Muscle layer of colon (tissue), 2 donors: ENCODE results near the gene TMEM185B.
"Not testable (repeated sequence)": the region's sequence is repeated elsewhere in the genome, so short reads cannot be mapped to it uniquely, and the experiment has no call there.

Experiments used
- H3K27ac ChIP-seq: one replicate; pipeline ENCODE4 v1.7.0; 2013; ENCODE audit warnings: low read depth, mild to moderate bottlenecking, low read length, moderate library complexity
- H3K27me3 ChIP-seq, 2 donors: one replicate each; pipeline ENCODE4 v1.7.0; 2013; ENCODE audit warnings: low read length in 2 of 2, mild to moderate bottlenecking in 2 of 2; ENCODE audit not compliant: insufficient read depth in 2 of 2, control insufficient read depth in 1 of 2
- H3K36me3 ChIP-seq: one replicate; pipeline ENCODE4 v1.7.0; 2013; ENCODE audit warnings: mild to moderate bottlenecking, low read length; ENCODE audit not compliant: insufficient read depth
- H3K4me1 ChIP-seq: one replicate; pipeline ENCODE4 v1.7.0; 2013; ENCODE audit warnings: mild to moderate bottlenecking, low read length; ENCODE audit not compliant: insufficient read depth
- H3K4me3 ChIP-seq, 2 donors: one replicate each; pipeline ENCODE4 v1.7.0; 2013; ENCODE audit warnings: low read length in 2 of 2, low read depth in 1 of 2, mild to moderate bottlenecking in 1 of 2, moderate library complexity in 1 of 2
- H3K9ac ChIP-seq: one replicate; pipeline ENCODE4 v1.7.0; 2013; ENCODE audit warnings: low read length
- H3K9me3 ChIP-seq: one replicate; pipeline ENCODE4 v1.7.0; 2013; ENCODE audit warnings: mild to moderate bottlenecking, low read length
- donor health status: abdominal sarcoma.
- donor health status: Adenocarcinoma of cecum.

Gene TMEM185B

GRCh38 chr2:120238728-120239487 is 15.7 kb upstream of the TMEM185B start:
- Histone ChIP-seq H3K27me3 (no peaks in the 10 kb centered on the region), H3K9me3 (no peaks in the 10 kb centered on the region), H3K4me3 (no peak overlapping the region), H3K27ac (no peak overlapping the region), H3K36me3 (no peaks in the 10 kb centered on the region), H3K9ac (no peak overlapping the region), H3K4me1 (no peaks in the 10 kb centered on the region)

- H3K4me3 ChIP-seq: no peak overlapping the region
- no peak overlapping the region for H3K27ac ChIP-seq
- H3K36me3 ChIP-seq: no peaks in the 10 kb centered on the region
- no peaks in the 10 kb centered on the region for H3K9me3 ChIP-seq
- no peaks in the 10 kb centered on the region for H3K27me3 ChIP-seq
- H3K4me1 ChIP-seq: peaks cover 5% of the 10 kb centered on the region
- no peak overlapping the region for H3K9ac ChIP-seq
Measured at GRCh38 chr2:120237491-120237902, 14.3 kb upstream of the TMEM185B start.

GRCh38 chr2:120236791-120237190 is 13.6 kb upstream of the TMEM185B start:
- no peak overlapping the region for H3K9ac ChIP-seq
- H3K9me3 ChIP-seq: no peaks in the 10 kb centered on the region

GRCh38 chr2:120236316-120236715 is 13.1 kb upstream of the TMEM185B start:
- Histone ChIP-seq H3K27ac (no peak overlapping the region), H3K27me3 (no peaks in the 10 kb centered on the region)

More at GRCh38 chr2:120236791-120237190, 13.6 kb upstream of the TMEM185B start:
- Histone ChIP-seq H3K27ac (no peak overlapping the region), H3K27me3 (no peaks in the 10 kb centered on the region), H3K4me3 (no peak overlapping the region), H3K36me3 (no peaks in the 10 kb centered on the region), H3K4me1 (peaks cover 9% of the 10 kb centered on the region)

GRCh38 chr2:120235681-120236080 is 12.5 kb upstream of the TMEM185B start:
- Histone ChIP-seq H3K27me3 (no peaks in the 10 kb centered on the region), H3K4me1 (peaks cover 15% of the 10 kb centered on the region), H3K27ac (no peak overlapping the region), H3K4me3 (no peak overlapping the region), H3K9me3 (no peaks in the 10 kb centered on the region), H3K36me3 (no peaks in the 10 kb centered on the region), H3K9ac (no peak overlapping the region)

More at GRCh38 chr2:120236316-120236715, 13.1 kb upstream of the TMEM185B start:
- H3K4me1 ChIP-seq: peaks cover 13% of the 10 kb centered on the region
- no peaks in the 10 kb centered on the region for H3K36me3 ChIP-seq
- H3K9me3 ChIP-seq: no peaks in the 10 kb centered on the region
- H3K9ac ChIP-seq: no peak overlapping the region
- H3K4me3 ChIP-seq: no peak overlapping the region

GRCh38 chr2:120235158-120235557 is 12.0 kb upstream of the TMEM185B start:
- H3K4me3 ChIP-seq, H3K9ac ChIP-seq, H3K27ac ChIP-seq, H3K36me3 ChIP-seq, H3K27me3 ChIP-seq, H3K9me3 ChIP-seq: not testable (repeated sequence)
- peaks cover 15% of the 10 kb centered on the region for H3K4me1 ChIP-seq

GRCh38 chr2:120233292-120233691 is 10.1 kb upstream of the TMEM185B start:
- Histone ChIP-seq H3K36me3 (no peaks in the 10 kb centered on the region), H3K27me3 (no peaks in the 10 kb centered on the region), H3K9ac (no peak overlapping the region), H3K4me3 (no peak overlapping the region), H3K9me3 (no peaks in the 10 kb centered on the region), H3K27ac (no peak overlapping the region), H3K4me1 (peaks cover 28% of the 10 kb centered on the region)

GRCh38 chr2:120231974-120232635 is 8.9 kb upstream of the TMEM185B start:
- peak overlapping the region; percentile 78 for H3K9ac ChIP-seq
- H3K4me3 ChIP-seq: peak overlapping the region; percentile 36 to 55
- H3K27ac ChIP-seq: peak overlapping the region; percentile 48

GRCh38 chr2:120231564-120231973 is 8.4 kb upstream of the TMEM185B start:
- Histone ChIP-seq H3K27ac (peak overlapping the region; percentile 40), H3K9ac (peak overlapping the region; percentile 78)

More at GRCh38 chr2:120231974-120232635, 8.9 kb upstream of the TMEM185B start:
- no peaks in the 10 kb centered on the region for H3K36me3 ChIP-seq
- no peaks in the 10 kb centered on the region for H3K27me3 ChIP-seq
- peaks cover 32% of the 10 kb centered on the region for H3K4me1 ChIP-seq
- no peaks in the 10 kb centered on the region for H3K9me3 ChIP-seq

GRCh38 chr2:120230515-120231471 is 7.6 kb upstream of the TMEM185B start:
- Histone ChIP-seq H3K36me3 (no peaks in the 10 kb centered on the region), H3K27me3 (no peaks in the 10 kb centered on the region), H3K9ac (no peak overlapping the region), H3K9me3 (no peaks in the 10 kb centered on the region), H3K4me3 (no peak overlapping the region), H3K4me1 (peaks cover 32% of the 10 kb centered on the region), H3K27ac (peak overlapping the region; percentile 21)

More at GRCh38 chr2:120231564-120231973, 8.4 kb upstream of the TMEM185B start:
- peak overlapping the region; percentile 36 to 55 for H3K4me3 ChIP-seq
- no peaks in the 10 kb centered on the region for H3K9me3 ChIP-seq
- H3K4me1 ChIP-seq: peaks cover 32% of the 10 kb centered on the region
- H3K27me3 ChIP-seq: no peaks in the 10 kb centered on the region
- H3K36me3 ChIP-seq: no peaks in the 10 kb centered on the region

GRCh38 chr2:120229341-120229740 is 6.1 kb upstream of the TMEM185B start:
- Histone ChIP-seq H3K27me3 (no peaks in the 10 kb centered on the region), H3K36me3 (no peaks in the 10 kb centered on the region), H3K9ac (no peak overlapping the region), H3K27ac (no peak overlapping the region), H3K4me1 (peaks cover 34% of the 10 kb centered on the region), H3K9me3 (no peaks in the 10 kb centered on the region), H3K4me3 (no peak overlapping the region)
